NCI-H526 treated with DMSO at 0.1 percent for 48 hours (cell line): Measurements from ENCODE around the gene WARS2.
A peak's percentile ranks its signal among the peaks of the same experiment; 100 is the strongest.

ENCODE experiments used
- DNase-seq: peaks from one replicate; lab custom pipeline; 2025; lab: John Stamatoyannopoulos, UW

Gene WARS2

GRCh38 chr1:118998171-118998570 lies 142.3 kb downstream of the WARS2 start:
- DNase-seq, result no peak

- DNase-seq, result no peak
Measured at GRCh38 chr1:118997225-118997624, 143.2 kb downstream of the WARS2 start.

- DNase-seq, result no peak
Measured at GRCh38 chr1:118995312-118996016, 145.0 kb downstream of the WARS2 start.

GRCh38 chr1:118993700-118994026 lies 146.8 kb downstream of the WARS2 start:
- no peak for DNase-seq

GRCh38 chr1:118992868-118993699 lies 147.4 kb downstream of the WARS2 start:
- DNase-seq, result no peak

GRCh38 chr1:118992237-118992825 lies 148.1 kb downstream of the WARS2 start:
- no peak for DNase-seq

- DNase-seq, result no peak
Measured at GRCh38 chr1:118991448-118991847, 149.0 kb downstream of the WARS2 start.

- no peak for DNase-seq
Measured at GRCh38 chr1:118990513-118991152, 149.8 kb downstream of the WARS2 start.

GRCh38 chr1:118989878-118990378 lies 150.5 kb downstream of the WARS2 start:
- no peak for DNase-seq

GRCh38 chr1:118989006-118989815 lies 151.2 kb downstream of the WARS2 start:
- DNase-seq, result no peak

GRCh38 chr1:118988186-118989005 lies 152.1 kb downstream of the WARS2 start, which contains the start of gene TBX15:
Gene TBX15 (minus strand): TSS chr1:118988343. CDS start chr1:118987795, 548 bp downstream.
- no peak for DNase-seq

- DNase-seq, result peak; percentile 9
Measured at GRCh38 chr1:118987468-118988185, 152.8 kb downstream of the WARS2 start.

GRCh38 chr1:118986555-118987467 lies 153.6 kb downstream of the WARS2 start:
- DNase-seq, result no peak

GRCh38 chr1:118985640-118986554 lies 154.6 kb downstream of the WARS2 start:
- no peak for DNase-seq

GRCh38 chr1:118984722-118985639 lies 155.5 kb downstream of the WARS2 start:
- DNase-seq, result no peak

GRCh38 chr1:118984086-118984721 lies 156.2 kb downstream of the WARS2 start:
- no peak for DNase-seq
